ENCODE measurements around the gene PPP6R3.

Gene PPP6R3

GRCh38 chr11:68497761-68498160, 37.2 kb downstream of the PPP6R3 start:
- FAIRE-seq = no peak

- FAIRE-seq = no peak
These were observed 37.8 kb downstream of the PPP6R3 start for GRCh38 chr11:68498321-68498720.

- no peak for FAIRE-seq
These were observed 38.6 kb downstream of the PPP6R3 start for GRCh38 chr11:68498903-68499883.

- FAIRE-seq = no peak
These were observed 39.7 kb downstream of the PPP6R3 start for GRCh38 chr11:68500206-68500605.

- no peak for FAIRE-seq
These were observed 41.3 kb downstream of the PPP6R3 start for GRCh38 chr11:68501813-68502212.

GRCh38 chr11:68503251-68503687, 42.7 kb downstream of the PPP6R3 start:
- no peak for FAIRE-seq

GRCh38 chr11:68503792-68504191, 43.2 kb downstream of the PPP6R3 start:
- no peak for FAIRE-seq

GRCh38 chr11:68504432-68505066, 44.0 kb downstream of the PPP6R3 start:
- FAIRE-seq = no peak

GRCh38 chr11:68505596-68505995, 45.0 kb downstream of the PPP6R3 start:
- FAIRE-seq = no peak

GRCh38 chr11:68506908-68507307, 46.4 kb downstream of the PPP6R3 start:
- FAIRE-seq = no peak

- FAIRE-seq = no peak
These were observed 47.9 kb downstream of the PPP6R3 start for GRCh38 chr11:68508425-68508824.

GRCh38 chr11:68509066-68509465, 48.5 kb downstream of the PPP6R3 start:
- FAIRE-seq = no peak

- no peak for FAIRE-seq
These were observed 53.5 kb downstream of the PPP6R3 start for GRCh38 chr11:68513930-68514487.

GRCh38 chr11:68517121-68517741, 56.7 kb downstream of the PPP6R3 start:
- FAIRE-seq = no peak

- FAIRE-seq = no peak
These were observed 57.6 kb downstream of the PPP6R3 start for GRCh38 chr11:68518191-68518590.

- no peak for FAIRE-seq
These were observed 61.6 kb downstream of the PPP6R3 start for GRCh38 chr11:68521969-68522652.

GRCh38 chr11:68523033-68523432, 62.5 kb downstream of the PPP6R3 start:
- no peak for FAIRE-seq

GRCh38 chr11:68523743-68524142, 63.2 kb downstream of the PPP6R3 start:
- FAIRE-seq = no peak

- no peak for FAIRE-seq
These were observed 63.7 kb downstream of the PPP6R3 start for GRCh38 chr11:68524213-68524612.

GRCh38 chr11:68524681-68525080, 64.1 kb downstream of the PPP6R3 start:
- FAIRE-seq = no peak

GRCh38 chr11:68525336-68525735, 64.8 kb downstream of the PPP6R3 start:
- no peak for FAIRE-seq

- no peak for FAIRE-seq
These were observed 65.4 kb downstream of the PPP6R3 start for GRCh38 chr11:68525930-68526329.

- FAIRE-seq = no peak
These were observed 67.0 kb downstream of the PPP6R3 start for GRCh38 chr11:68527585-68527984.

Measured in A204.1 (cell line).